Sigmoid colon (tissue), 7 donors: Measurements from ENCODE around the gene ECT2L. TPM values are rescaled to one million over a fixed set of nuclear protein-coding genes. Genes with fewer than 3 reads are reported as not detected.
A peak's percentile ranks its signal among the peaks of the same experiment; 100 is the strongest.

Experiments used
- DNase-seq: peaks from one replicate; pipeline ENCODE4 v3.0.0-alpha.2; 2019
- H3K27ac ChIP-seq, 4 donors: fragments of 200-600 bp; sonication (generic); one replicate each; pipeline ENCODE4 v1.5.1; 2016 to 2019; ENCODE audit warnings: mild to moderate bottlenecking in 1 of 4
- H3K27me3 ChIP-seq, 3 donors: fragments of 200-600 bp; sonication (generic); one replicate each; pipeline ENCODE4 v1.5.1; 2019; ENCODE audit warnings: mild to moderate bottlenecking in 1 of 3
- H3K36me3 ChIP-seq, 4 donors: fragments of 200-600 bp; sonication (generic); one replicate each; pipeline ENCODE4 v1.5.1; 2016 to 2019
- H3K4me1 ChIP-seq, 4 donors: fragments of 200-600 bp; sonication (generic); one replicate each; pipeline ENCODE4 v1.5.1; 2017 to 2019
- H3K4me3 ChIP-seq, 4 donors: fragments of 200-600 bp; sonication (generic); one replicate each; pipeline ENCODE4 v1.5.1; 2017 to 2019; ENCODE audit warnings: mild to moderate bottlenecking in 2 of 4, moderate library complexity in 1 of 4
- H3K9me3 ChIP-seq, 4 donors: fragments of 200-600 bp in 3 of 4; sonication (generic) in 3 of 4; one replicate each; pipeline versions ENCODE4 v1.5.1 to v1.6.1; 2013 to 2019
- CTCF ChIP-seq, 4 experiments: fragments of 450-650 bp in 3 of 4; fragments of 200-600 bp in 1 of 4; IDR thresholded peaks; one replicate each; pipeline ENCODE4 v1.5.1; 2016 to 2019; ENCODE audit warnings: antibody characterized with exemption in 4 of 4, mild to moderate bottlenecking in 3 of 4, moderate library complexity in 2 of 4
- EP300 ChIP-seq, 4 donors: sonication (generic); formaldehyde crosslinking; IDR thresholded peaks; one replicate each; pipeline ENCODE4 v1.6.1; 2017; ENCODE audit warnings: antibody characterized with exemption in 4 of 4
- POLR2A ChIP-seq, 2 donors: fragments of 450-650 bp; IDR thresholded peaks; one replicate each; pipeline ENCODE4 v1.6.1; 2016; ENCODE audit warnings: antibody characterized with exemption in 2 of 2, mild to moderate bottlenecking in 2 of 2, moderate library complexity in 2 of 2
- POLR2AphosphoS5 ChIP-seq, 4 donors: sonication (generic); formaldehyde crosslinking; IDR thresholded peaks; one replicate each; pipeline ENCODE4 v1.6.1; 2017; ENCODE audit warnings: antibody characterized with exemption in 4 of 4
- WGBS, 2 donors: extraction: QIAGEN DNeasy Blood & Tissue Kit; methylation state at CpG; one replicate each; pipeline ENCODE4 v1.1.7; 2013; 5-methylcytosine and 5-hydroxymethylcytosine counted together
- intact Hi-C: fragments of 100-400 bp; cut with DNase I; formaldehyde crosslinking; loops from one replicate; pipeline ENCODE4 v1.15.1; 2023
- polyA plus RNA-seq, 3 donors: library from polyadenylated mRNA; stranded (reverse); fragments of 200-250 nt; gene quantifications; one replicate each; pipeline ENCODE4 v1.2.3, GENCODE V29; 2013
- total RNA-seq, 4 donors: library from RNA; depleted of rRNA; stranded (reverse); fragments of >200 nt; gene quantifications; one replicate each; pipeline ENCODE4 v1.1.0, GENCODE V29; 2016
- donor health status: healthy with polysubstance abuse.
- donor health status: Bipolar disorder and iron deficiency.
- donor health status: healthy.

Gene ECT2L
- total and polyA plus RNA-seq, 7 donors, result 0.04 TPM; not detected in 6

DNA sequence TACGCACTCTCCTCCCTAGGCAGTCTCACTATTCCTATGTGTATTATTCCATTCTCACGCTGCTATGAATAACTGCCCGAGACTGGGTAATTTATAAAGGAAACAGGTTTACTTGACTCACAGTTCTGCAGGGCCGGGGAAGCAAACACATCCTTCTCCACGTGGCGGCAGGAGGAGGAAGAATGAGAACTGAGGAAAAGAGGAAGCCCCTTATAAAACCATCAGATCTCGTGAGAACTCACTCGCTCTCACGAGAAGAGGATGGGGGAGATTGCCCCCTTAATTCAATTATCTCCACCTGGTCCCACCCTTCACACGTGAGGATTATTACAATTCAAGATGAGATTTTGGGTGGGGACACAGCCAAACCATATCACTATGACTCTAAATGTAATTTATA, 61.9 kb downstream of the ECT2L start:
- no peak for DNase-seq
- Histone ChIP-seq H3K4me1 (no peaks in the 10 kb centered on the region), H3K27ac (no peak overlapping the region), H3K9me3 (no peaks in the 10 kb centered on the region), H3K36me3 (no peaks in the 10 kb centered on the region), H3K4me3 (no peak overlapping the region), H3K27me3 (no peaks in the 10 kb centered on the region)
- TF ChIP-seq EP300 (IDR thresholded peaks at IDR 0.05), result no peak
- no peak for TF ChIP-seq POLR2A (IDR thresholded peaks at IDR 0.05)
- no peak for TF ChIP-seq POLR2AphosphoS5 (IDR thresholded peaks at IDR 0.05)
- TF ChIP-seq CTCF (IDR thresholded peaks at IDR 0.05), result no peak
- intact Hi-C loops, result no loop called here
- 62 to 82% methylated on average over 10 of the region's 10 CpGs for WGBS, 2 donors

GRCh38 chr6:138862456-138862855, 66.6 kb downstream of the ECT2L start:
- intact Hi-C loops, result no loop called here
- Histone ChIP-seq H3K4me1 (peaks cover 0 to 30% (median 13%) of the 10 kb centered on the region in 4 donors), H3K27ac (peak overlapping the region in 2 of 4 donors; percentile 59 to 75), H3K27me3 (no peaks in the 10 kb centered on the region), H3K4me3 (no peak overlapping the region), H3K9me3 (no peaks in the 10 kb centered on the region), H3K36me3 (no peaks in the 10 kb centered on the region)
- TF ChIP-seq EP300 (IDR thresholded peaks at IDR 0.05) (no peak), CTCF (IDR thresholded peaks at IDR 0.05) (no peak), POLR2AphosphoS5 (IDR thresholded peaks at IDR 0.05) (no peak), POLR2A (IDR thresholded peaks at IDR 0.05) (no peak)
- DNase-seq, result no peak
- 86 to 89% methylated on average over 8 of the region's 8 CpGs for WGBS, 2 donors

DNA sequence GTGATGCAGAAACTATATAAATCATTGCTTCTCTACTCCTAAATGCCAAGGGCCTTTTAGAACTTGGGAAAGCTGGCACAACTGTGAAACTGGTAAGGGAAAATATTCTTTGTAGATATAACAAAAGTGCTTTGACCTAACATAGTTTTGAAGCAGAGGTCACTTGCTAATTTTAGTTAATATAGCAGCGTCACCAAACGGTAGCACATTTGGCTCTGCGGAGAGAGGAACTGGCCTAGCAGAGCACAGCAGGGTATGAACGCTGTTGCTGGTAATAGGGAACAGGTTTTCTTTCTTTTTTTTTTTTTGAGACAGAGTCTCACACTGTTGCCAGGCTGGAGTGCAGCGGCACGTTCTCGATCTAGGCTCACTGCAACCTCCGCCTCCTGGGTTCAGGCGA, 67.4 kb downstream of the ECT2L start:
- DNase-seq, result no peak
- peaks cover 0 to 31% (median 16%) of the 10 kb centered on the region in 4 donors for H3K4me1 ChIP-seq
- 82 to 93% methylated on average over 9 of the region's 9 CpGs for WGBS, 2 donors
- TF ChIP-seq EP300 (IDR thresholded peaks at IDR 0.05), result no peak
- no peak for TF ChIP-seq CTCF (IDR thresholded peaks at IDR 0.05)
- TF ChIP-seq POLR2AphosphoS5 (IDR thresholded peaks at IDR 0.05), result no peak
- TF ChIP-seq POLR2A (IDR thresholded peaks at IDR 0.05), result no peak
- peak overlapping the region in 3 of 4 donors; percentile 59 to 75 (median 60) for H3K27ac ChIP-seq
- H3K4me3 ChIP-seq, result no peak overlapping the region
- H3K36me3 ChIP-seq, result no peaks in the 10 kb centered on the region
- intact Hi-C loops, result no loop called here
- H3K27me3 ChIP-seq, result no peaks in the 10 kb centered on the region
- no peaks in the 10 kb centered on the region for H3K9me3 ChIP-seq

GRCh38 chr6:138864343-138864890, 68.5 kb downstream of the ECT2L start:
- no peaks in the 10 kb centered on the region for H3K27me3 ChIP-seq
- TF ChIP-seq EP300 (IDR thresholded peaks at IDR 0.05) (no peak), POLR2AphosphoS5 (IDR thresholded peaks at IDR 0.05) (no peak), POLR2A (IDR thresholded peaks at IDR 0.05) (no peak), CTCF (IDR thresholded peaks at IDR 0.05) (no peak)
- no peak overlapping the region for H3K4me3 ChIP-seq
- no peaks in the 10 kb centered on the region for H3K9me3 ChIP-seq
- H3K4me1 ChIP-seq, result peaks cover 0 to 42% (median 26%) of the 10 kb centered on the region in 4 donors
- H3K27ac ChIP-seq, result peak overlapping the region in 3 of 4 donors; percentile 59 to 75 (median 60)
- no peaks in the 10 kb centered on the region for H3K36me3 ChIP-seq
- WGBS, 2 donors, result 78 to 81% methylated on average over 6 of the region's 6 CpGs
- intact Hi-C loops, result no loop called here
- no peak for DNase-seq
